GM18498 (cell line): ENCODE data around the gene PCED1A.
"Not testable (repeated sequence)": the region's sequence is repeated elsewhere in the genome, so short reads cannot be mapped to it uniquely, and the experiment has no call there.

Source experiments
- ATAC-seq: cut with Tn5 transposase; IDR thresholded peaks from one replicate; pipeline ENCODE4 v1.9.1; 2021; ENCODE audit warnings: mild to moderate bottlenecking, moderate library complexity; ENCODE audit not compliant: unreplicated experiment

Gene PCED1A

GRCh38 chr20:2834401-2835110 is 5.9 kb downstream of the PCED1A start:
- no peak for ATAC-seq

- ATAC-seq: no peak
Measured at GRCh38 chr20:2833761-2834160, 6.7 kb downstream of the PCED1A start.

DNA sequence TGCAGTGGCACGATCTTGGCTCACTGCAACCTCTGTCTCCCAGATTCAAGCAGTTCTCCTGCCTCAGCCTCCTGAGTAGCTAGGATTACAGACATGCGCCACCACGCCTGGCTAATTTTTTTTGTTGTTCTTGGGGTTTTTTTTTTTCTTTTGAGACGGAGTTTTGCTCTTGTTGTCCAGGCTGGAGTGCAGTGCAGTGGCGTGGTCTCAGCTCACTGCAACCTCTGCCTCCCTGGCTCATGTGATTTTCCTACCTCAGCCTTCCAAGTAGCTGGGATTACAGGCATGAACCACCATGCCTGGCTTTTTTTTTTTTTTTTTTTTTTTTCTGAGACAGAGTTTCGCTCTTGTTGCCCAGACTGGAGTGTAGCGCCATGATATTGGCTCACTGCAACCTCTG is 9.2 kb downstream of the PCED1A start:
- not testable (repeated sequence) for ATAC-seq

DNA sequence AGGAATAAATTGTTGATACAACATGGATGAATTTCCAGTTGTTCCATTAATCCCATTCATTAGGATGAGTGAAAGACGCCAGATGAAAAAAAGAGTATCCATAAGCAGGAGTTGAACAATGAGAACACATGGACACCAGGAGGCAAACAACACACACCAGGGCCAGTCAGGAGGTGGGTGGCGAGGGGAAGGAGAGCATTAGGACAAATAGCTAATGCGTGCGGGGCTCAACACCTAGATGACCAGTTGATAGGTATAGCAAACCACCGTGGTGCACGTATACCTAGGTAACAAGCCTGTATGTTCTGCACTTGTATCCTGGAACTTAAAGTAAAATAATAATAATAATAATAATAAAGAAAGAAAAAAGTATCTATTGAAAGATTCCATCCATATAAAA is 11.1 kb downstream of the PCED1A start:
- ATAC-seq: no peak

DNA sequence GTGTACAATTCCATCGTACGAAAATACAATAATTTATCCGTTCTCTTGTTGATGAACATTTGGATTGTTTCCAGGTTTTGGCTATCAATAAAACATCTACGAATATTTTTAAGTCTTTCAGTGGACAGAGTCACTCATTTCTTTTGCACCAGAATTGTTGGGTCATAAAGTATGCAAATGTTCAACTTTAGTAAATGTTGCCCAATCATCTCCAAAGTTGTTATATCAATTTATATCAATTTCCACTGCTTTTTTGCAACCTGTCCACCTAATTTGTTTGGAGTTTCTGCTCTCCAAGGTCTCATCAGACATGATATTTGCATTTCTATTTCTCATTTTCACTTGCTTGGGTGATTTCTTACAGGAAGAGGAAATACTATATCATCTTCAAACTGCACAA is 13.8 kb downstream of the PCED1A start:
- ATAC-seq: no peak

DNA sequence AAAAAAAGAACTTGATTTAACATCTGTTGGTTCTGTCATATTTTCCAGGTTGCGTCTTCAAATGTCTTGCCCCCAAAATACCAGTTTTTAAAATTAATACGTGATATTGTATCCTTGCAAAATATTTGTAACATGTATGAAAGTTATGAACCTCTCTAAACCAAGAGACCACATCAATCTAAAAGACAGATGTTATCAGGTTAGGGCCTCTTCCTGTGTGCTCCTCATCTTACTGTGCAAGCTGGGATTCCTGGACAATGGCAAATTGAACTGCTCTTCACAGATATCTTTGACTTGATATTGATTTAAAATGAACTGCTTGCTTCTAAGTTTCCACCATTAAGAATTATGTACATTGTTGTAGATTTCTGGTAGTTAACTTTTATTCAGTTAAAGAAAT is 14.7 kb downstream of the PCED1A start:
- ATAC-seq: no peak

DNA sequence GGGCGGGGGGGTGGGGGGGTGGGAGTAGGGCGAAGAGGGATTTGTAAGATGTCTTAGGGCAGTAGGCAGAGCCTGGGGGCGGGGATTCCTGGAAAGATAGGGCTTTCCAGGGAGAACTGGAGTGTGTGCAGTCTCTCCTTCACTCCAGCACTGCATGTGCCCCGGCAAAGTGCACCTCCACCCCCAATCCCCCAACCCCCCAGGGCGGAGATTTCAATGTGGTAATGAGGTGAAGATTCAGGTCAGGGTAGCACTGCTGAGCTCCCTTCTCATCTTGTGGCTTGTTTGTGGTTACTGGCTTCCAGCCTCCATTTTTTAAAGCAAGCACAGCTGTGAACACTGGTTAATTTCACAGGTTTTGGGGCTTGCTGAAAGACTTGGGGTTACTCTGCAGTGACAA is 18.4 kb downstream of the PCED1A start:
- ATAC-seq: no peak

DNA sequence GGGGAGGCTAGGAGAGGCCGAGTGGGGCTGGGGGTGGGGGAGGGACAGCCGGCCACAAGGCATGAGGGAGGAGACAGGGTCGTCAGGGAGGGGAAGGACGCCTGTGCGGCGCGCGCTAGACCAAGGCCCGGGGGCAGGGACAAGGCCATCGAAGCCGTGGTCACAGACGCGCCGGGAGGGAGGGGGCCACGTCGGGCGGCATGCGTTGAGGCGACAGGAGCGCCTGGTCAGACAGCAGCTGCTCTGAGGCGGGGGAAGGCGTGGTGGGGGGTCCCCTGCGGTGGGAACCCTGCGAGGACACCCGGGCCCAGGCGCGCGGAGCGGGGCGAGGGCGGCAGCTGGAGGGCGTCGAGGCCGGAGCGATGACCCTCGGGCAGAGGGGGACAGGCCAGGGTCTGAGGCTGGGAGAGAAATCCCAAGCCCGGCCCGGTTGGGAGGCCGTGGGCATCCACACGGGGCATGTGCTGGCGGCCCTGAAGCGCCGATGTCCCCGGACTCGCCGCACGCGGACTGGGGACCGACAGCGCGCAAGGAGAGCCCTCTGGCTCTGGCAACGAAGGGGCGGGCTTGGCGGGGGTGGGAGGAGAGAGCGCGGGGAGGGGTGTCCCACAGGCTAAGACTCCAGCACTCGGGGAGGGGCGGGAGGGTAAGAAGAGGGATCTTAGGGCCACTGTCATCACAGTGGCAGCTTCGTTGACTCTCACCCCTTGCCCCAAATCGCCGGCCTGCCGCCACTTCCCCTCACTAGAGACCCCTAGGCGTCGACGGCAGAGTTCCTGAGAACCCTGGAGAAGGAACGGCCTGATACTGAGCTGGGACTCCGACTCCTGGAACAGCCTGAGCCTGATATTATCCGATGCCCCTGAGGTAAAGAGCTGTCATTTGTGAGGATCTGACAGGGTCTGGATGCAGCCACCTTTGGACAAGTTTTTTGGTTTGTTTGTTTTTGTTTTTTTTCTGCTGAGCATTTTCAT is 19.3 kb downstream of the PCED1A start:
- ATAC-seq: no peak

- no peak for ATAC-seq
Measured at GRCh38 chr20:2820084-2820895, 20.2 kb downstream of the PCED1A start.

DNA sequence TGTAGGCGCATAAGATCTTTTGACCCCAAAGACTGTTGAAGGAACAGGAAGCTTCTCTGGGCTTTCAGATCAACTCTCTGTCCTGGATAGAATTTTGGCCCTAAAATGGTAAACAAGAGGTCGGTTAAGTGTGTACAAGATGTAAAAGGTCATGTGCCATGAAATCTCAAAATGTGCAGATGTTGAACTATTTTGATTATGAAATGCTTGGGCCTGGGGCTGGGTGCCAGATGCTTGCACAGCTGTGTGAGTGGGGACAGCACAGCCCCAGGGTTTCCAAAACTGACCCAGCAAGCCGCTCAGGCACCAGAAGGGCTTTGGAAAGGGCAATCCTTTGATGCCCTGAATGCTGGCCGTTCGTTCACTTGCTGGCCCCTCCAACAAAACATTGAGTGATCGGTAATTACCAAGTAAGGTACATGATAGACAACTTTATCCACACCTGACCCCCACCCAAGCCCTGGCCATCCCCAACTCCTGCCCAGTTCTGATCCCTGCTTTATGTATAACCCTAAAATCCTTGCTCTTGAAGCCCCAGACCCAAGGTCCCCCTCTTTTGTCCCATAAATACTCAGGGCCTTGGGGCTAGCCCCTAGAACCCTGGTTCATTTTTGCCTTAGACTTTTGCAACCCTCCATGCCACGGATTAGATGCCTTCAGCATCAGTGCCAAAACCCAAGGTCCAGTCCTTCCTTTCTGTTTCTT is 22.4 kb downstream of the PCED1A start:
- ATAC-seq: no peak

- ATAC-seq: no peak
Measured at GRCh38 chr20:2817341-2817726, 23.1 kb downstream of the PCED1A start.

DNA sequence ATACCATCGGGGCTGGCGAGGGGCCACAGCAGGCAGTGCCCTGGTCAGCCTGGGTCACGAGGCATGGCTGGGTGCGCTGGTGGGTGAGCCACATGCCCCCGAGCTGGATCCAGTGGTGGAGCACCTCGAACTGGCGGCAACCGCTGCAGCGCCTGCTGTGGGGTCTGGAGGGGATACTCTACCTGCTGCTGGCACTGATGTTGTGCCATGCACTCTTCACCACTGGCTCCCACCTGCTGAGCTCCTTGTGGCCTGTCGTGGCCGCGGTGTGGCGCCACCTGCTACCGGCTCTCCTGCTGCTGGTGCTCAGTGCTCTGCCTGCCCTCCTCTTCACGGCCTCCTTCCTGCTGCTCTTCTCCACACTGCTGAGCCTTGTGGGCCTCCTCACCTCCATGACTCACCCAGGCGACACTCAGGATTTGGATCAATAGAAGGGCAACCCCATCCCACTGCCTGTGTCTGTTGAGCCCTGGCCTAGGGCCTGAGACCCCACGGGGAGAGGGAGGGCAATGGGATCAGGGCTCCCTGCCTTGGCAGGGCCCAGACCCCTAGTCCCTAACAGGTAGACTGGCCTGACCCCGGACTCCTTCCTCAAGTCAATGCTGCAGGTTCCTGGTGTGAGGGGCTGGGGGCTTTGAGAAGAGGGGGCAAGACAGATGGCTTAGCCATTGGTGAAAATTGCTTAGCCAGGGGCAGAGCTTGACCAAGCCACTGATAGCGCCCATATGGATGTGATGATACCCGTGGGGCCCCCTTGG is 23.7 kb downstream of the PCED1A start:
- ATAC-seq: no peak

- ATAC-seq: no peak
Measured at GRCh38 chr20:2816030-2816582, 24.3 kb downstream of the PCED1A start, which contains the start of gene TMEM239. Gene TMEM239, plus strand, starts transcription at chr20:2816364. Its CDS starts 191 bp downstream, at chr20:2816555.

- no peak for ATAC-seq
Measured at GRCh38 chr20:2815242-2815900, 25.1 kb downstream of the PCED1A start.

GRCh38 chr20:2814587-2815051 is 25.8 kb downstream of the PCED1A start, which contains the start of gene C20orf141:
Gene C20orf141, plus strand, starts transcription at chr20:2814987. Its CDS starts 198 bp downstream, at chr20:2815185.
- no peak for ATAC-seq

- no peak for ATAC-seq
Measured at GRCh38 chr20:2814076-2814475, 26.4 kb downstream of the PCED1A start.

DNA sequence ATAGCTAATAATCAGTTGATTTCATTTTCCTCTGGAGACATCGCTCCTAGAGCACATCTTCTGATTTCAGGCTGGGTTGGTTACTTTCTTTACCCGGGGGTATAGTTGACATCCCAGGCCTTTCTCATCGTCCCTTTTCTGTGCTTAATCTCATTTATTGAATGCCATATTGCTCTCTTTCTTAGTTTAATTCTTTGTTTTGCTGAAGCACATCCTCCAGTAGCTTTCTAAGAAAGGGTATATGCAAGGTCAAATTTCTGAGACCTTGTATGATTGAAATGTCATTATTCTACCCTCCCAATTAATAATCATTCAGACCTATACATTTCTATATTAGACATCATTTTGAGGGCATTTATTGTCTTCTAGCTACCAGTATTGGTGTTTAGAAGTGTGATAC is 28.3 kb downstream of the PCED1A start:
- ATAC-seq: no peak

- ATAC-seq: no peak
Measured at GRCh38 chr20:2809690-2810089, 30.8 kb downstream of the PCED1A start.

DNA sequence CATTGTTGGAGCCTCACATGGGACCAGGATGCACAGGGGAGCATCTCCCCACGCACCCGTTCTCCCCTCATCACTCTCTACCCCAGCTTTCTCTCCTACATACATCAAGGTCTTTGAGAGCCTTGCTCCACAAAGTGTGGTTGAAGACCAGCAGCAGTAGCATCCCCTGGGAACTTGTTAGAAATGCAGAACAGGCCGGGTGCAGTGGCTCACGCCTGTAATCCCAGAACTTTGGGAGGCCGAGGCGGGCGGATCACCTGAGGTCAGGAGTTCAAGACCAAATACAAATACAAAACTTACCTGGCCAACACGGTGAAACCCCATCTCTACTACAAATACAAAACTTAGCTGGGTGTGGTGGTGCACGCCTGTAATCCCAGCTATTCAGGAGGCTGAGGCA is 32.5 kb downstream of the PCED1A start:
- ATAC-seq: not testable (repeated sequence)
